Skeletal muscle satellite cell (primary cell): ENCODE data around the gene ARL6IP1. TPM values are rescaled to one million over a fixed set of nuclear protein-coding genes. Genes with fewer than 3 reads are reported as not detected.

ENCODE experiments used
- H3K27me3 ChIP-seq: 2 replicates; pipeline ENCODE4 v1.7.0; 2013; ENCODE audit warnings: low read length; ENCODE audit not compliant: control insufficient read depth, insufficient read depth
- H3K36me3 ChIP-seq: 2 replicates; pipeline ENCODE4 v1.7.0; 2013; ENCODE audit warnings: mild to moderate bottlenecking, control low read depth, low read length; ENCODE audit not compliant: insufficient read depth
- H3K4me1 ChIP-seq: 2 replicates; pipeline ENCODE4 v1.7.0; 2013; ENCODE audit warnings: low read length; ENCODE audit not compliant: control insufficient read depth, insufficient read depth
- H3K4me2 ChIP-seq: 2 replicates; pipeline ENCODE4 v1.7.0; 2013; ENCODE audit warnings: mild to moderate bottlenecking, low read length
- H3K4me3 ChIP-seq: 2 replicates; pipeline ENCODE4 v1.7.0; 2013; ENCODE audit warnings: low read length
- H3K9ac ChIP-seq: 2 replicates; pipeline ENCODE4 v1.7.0; 2013; ENCODE audit warnings: mild to moderate bottlenecking, low read depth, low read length, moderate library complexity
- H3K9me3 ChIP-seq: replicated peaks from 2 replicates; pipeline ENCODE4 v1.7.0; 2013; ENCODE audit warnings: mild to moderate bottlenecking, control low read depth, low read length
- total RNA-seq: library from RNA; depleted of rRNA; stranded (reverse); fragments of >200 nt; gene quantifications from 2 replicates; pipeline ENCODE4 v1.2.3, GENCODE V29; 2012; rRNA removed

ARL6IP1 gene
- total RNA-seq = 155 and 185 TPM in 2 replicates

DNA sequence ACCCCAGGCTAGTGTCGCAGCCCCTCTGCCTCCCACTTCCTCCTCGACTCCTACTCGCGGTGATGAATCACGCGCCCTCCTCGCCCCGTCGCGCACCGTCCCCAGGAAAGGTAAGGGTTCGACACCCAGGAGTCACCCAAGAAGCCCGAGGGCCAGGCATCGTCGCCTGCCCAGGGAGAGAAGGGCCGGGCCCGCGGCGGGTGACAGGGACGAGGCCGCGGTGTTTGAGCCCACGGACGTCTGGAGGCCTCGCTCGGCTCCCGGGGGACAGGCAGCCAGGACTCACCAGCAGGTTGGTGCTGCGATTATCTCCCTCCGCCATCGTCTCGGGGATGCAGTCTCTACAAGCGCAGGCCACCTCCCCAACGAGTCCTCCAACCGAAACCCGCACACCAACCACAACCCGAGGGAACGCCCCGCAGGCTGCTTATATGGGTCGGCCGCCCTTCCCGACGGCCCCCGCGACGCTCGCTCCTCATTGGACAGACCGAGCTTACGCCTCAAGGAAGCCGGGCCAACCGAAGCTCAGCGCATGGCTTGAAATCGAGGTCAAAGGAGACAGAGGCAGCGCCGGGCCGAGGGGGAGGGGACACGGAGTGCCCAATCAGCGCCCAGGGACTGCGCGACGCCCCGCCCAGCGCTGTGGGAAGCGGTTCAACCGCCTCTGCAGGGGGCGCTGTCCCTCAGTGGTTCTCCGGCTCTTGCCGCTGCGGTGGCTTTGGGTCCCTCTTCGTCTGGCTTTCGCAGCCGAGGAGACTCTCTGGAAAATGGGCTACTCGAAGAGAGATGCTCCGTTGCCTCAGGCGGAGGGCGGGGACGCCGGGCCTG, at the start of gene ARL6IP1:
Gene ARL6IP1 (minus strand): TSS at position 405 of the 828 bp plus-strand sequence. CDS start 83 bp downstream, at position 322.
- Histone ChIP-seq H3K4me2 (peak within 1 kb of the TSS; percentile 95), H3K4me3 (peak within 1 kb of the TSS; percentile 92), H3K9ac (peak within 1 kb of the TSS; percentile 93), H3K27me3 (no peaks in the 10 kb centered on the region), H3K4me1 (peaks cover 49% of the 10 kb centered on the region), H3K9me3 (no peaks in the 10 kb centered on the region), H3K36me3 (peaks cover 23% of the 10 kb centered on the region)

DNA sequence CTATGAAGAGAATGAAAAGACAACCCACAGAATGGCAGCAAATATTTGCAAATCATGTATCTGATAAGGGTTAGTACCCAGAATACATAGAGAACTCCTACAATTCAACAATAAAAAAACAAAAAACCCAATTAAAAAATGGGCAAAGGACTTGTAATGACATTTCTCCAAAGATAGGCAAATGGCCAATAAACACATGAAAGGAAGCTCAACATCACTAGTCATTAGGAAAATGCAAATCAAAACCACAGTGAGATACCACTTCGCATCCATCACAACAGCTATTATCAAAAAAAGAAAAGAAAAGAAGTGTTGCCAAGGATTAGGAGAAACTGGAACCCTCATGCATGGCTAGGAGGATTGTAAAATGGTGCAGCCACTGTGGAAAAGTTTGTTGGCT, 45.1 kb upstream of the ARL6IP1 start:
- no peak overlapping the region for H3K9ac ChIP-seq
- no peak overlapping the region for H3K4me3 ChIP-seq
- H3K4me2 ChIP-seq = no peak overlapping the region
- H3K36me3 ChIP-seq = peaks cover 86% of the 10 kb centered on the region
- H3K27me3 ChIP-seq = no peaks in the 10 kb centered on the region
- no peaks in the 10 kb centered on the region for H3K9me3 ChIP-seq
- H3K4me1 ChIP-seq = no peaks in the 10 kb centered on the region

DNA sequence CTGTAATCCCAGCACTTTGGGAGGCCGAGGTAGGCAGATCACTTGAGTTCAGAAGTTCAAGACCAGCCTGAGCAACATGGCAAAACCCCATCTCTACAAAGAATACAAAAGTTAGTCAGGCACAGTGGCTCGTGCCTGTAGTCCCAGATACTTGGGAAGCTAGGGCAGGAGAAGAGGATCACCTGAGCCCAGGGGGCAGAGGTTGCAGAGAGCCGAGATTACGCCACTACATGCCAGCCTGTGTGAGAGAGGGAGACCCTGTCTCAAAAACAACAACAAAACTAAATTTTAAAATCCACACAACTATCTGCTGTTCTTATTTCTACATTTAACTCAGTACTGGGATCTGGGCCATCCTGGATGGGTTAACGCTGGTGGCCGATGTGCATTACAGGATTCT, 41.2 kb upstream of the ARL6IP1 start:
- Histone ChIP-seq H3K4me2 (no peak overlapping the region), H3K4me3 (no peak overlapping the region), H3K9ac (no peak overlapping the region), H3K27me3 (no peaks in the 10 kb centered on the region), H3K9me3 (no peaks in the 10 kb centered on the region), H3K4me1 (no peaks in the 10 kb centered on the region), H3K36me3 (peaks cover 79% of the 10 kb centered on the region)

DNA sequence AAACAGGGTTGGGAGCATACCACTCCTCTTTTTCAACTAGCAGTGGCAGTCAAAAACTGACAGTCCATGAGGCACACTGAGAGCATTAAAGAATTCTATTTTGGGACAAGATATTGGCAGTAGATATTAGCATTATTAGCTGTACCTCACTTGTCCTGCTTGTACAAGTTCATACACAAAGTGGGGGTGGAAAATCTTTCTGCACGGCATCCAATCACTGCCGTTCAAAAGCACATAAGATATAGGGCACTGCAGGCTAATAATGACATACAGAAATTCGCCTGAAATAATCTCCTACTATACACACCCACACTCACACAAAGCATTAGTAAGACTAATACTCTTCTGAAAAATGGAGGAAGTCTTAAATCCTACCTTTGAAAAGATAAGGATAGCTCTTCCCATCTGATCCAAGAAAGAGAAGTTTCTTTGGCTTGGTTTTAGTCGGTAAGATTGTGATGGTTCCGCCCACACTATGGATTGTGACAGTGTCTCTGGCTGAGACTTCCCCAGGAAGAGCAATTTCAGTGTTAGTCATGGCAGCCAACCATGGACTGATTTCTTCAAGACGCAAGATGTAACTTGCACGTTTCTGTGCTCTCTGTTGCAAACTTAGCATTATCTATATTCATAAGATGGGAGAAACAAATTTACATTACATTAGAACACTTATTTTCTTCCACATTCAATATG, 40.6 kb upstream of the ARL6IP1 start:
- Histone ChIP-seq H3K4me3 (no peak overlapping the region), H3K9me3 (no peaks in the 10 kb centered on the region), H3K4me1 (no peaks in the 10 kb centered on the region), H3K27me3 (no peaks in the 10 kb centered on the region), H3K4me2 (no peak overlapping the region), H3K9ac (no peak overlapping the region), H3K36me3 (peaks cover 79% of the 10 kb centered on the region)

DNA sequence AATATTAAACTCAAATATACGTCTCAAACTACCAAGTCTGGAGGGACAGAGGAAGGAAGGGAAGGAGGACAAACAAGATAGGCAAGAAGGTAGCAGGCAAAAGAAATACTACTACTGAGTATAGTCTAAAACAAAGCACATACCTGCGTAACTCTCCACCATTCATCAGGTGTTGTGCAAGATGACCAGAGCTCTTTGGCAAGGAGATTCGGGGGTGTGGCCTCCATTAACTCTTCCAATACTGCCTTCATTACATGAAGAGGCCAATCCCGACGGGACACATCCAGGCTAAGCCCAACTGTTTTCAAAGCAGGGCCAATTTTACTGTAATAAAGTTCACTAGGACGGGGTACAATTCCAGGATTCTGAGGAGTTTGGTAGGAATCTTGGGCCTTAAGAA, 38.2 kb upstream of the ARL6IP1 start:
- no peaks in the 10 kb centered on the region for H3K27me3 ChIP-seq

DNA sequence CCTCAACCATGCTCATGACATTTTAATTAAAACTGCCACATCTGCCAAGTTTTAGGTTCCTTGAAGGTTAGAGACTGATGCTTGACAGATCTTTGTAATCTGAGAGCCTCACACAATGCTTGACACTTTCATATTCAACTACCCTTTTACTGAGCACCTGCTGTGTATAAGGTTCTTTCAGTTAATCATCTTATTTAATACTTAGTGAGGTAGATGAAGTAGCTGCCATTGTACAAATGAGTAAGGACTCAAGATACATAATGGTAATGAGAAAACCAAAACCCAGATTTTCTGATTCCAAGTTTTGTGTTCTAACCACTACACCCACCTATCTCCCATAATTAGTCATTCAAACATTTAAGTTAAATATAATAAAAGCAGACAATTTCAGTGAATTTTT, 35.4 kb upstream of the ARL6IP1 start:
- Histone ChIP-seq H3K4me2 (no peak overlapping the region), H3K4me1 (no peaks in the 10 kb centered on the region), H3K4me3 (no peak overlapping the region), H3K9ac (no peak overlapping the region), H3K27me3 (no peaks in the 10 kb centered on the region), H3K9me3 (no peaks in the 10 kb centered on the region), H3K36me3 (peaks cover 91% of the 10 kb centered on the region)

More for the DNA sequence above, 38.2 kb upstream of the ARL6IP1 start:
- H3K4me1 ChIP-seq = no peaks in the 10 kb centered on the region
- H3K9ac ChIP-seq = no peak overlapping the region
- no peaks in the 10 kb centered on the region for H3K9me3 ChIP-seq
- H3K4me3 ChIP-seq = no peak overlapping the region
- peaks cover 83% of the 10 kb centered on the region for H3K36me3 ChIP-seq
- H3K4me2 ChIP-seq = no peak overlapping the region

DNA sequence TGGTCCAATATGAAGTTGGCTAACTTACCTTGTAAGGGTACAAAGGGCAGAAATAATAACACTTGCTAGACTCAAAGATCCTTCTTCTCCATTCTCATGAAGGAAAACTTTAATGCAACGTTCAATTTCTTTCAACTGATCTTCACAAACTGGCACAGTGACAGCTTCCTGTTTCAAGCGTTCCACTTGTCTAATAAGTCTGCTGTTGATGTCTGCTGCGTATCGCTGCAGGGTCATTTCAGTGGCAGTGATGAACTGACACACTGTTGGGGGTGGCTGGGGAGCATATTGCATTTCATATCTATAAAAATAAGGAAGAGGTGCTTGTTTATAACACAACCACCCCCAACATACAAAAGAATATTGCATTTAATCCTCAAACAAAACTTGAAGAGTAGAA, 33.5 kb upstream of the ARL6IP1 start:
- no peaks in the 10 kb centered on the region for H3K27me3 ChIP-seq
- no peak overlapping the region for H3K4me3 ChIP-seq
- no peak overlapping the region for H3K4me2 ChIP-seq
- H3K9ac ChIP-seq = no peak overlapping the region
- H3K9me3 ChIP-seq = no peaks in the 10 kb centered on the region
- H3K4me1 ChIP-seq = no peaks in the 10 kb centered on the region
- peaks cover 93% of the 10 kb centered on the region for H3K36me3 ChIP-seq

DNA sequence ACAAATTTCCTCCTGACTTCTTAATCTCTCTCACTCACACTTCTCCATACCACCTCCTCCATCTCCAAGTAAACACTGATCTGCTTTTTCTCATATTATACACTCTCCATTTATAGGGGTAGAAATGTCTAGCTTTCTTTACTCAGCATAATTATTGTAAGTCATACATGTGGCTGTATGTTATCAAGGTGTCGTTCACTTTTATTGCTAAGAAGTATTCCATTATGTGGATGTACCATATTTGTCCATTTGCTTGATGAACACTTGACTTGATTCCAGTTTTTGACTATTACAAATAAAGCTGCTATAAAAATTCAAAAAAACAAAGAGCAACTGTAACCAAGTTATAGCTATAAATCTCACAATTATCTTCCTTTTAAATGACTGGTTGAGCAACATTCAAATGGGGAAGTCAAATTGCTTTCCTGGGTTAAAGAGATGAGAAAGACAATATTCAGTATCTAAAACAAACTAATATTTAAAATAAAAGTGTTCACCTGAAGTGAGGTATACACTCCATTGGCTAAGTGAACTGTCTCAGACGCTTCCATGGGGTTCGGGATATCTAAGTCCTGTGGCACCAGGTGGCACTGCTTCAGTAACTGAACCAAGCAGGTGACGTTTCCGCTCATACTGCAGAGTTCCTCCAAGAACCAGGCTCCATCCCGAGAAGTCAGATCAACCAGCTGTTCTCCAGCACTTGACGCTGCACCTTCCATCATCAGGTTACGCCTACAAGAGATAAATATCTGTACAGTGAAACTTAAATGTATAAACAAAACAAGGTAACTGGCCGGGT, 32.6 kb upstream of the ARL6IP1 start:
- no peaks in the 10 kb centered on the region for H3K9me3 ChIP-seq
- H3K4me1 ChIP-seq = no peaks in the 10 kb centered on the region
- H3K27me3 ChIP-seq = no peaks in the 10 kb centered on the region
- H3K4me2 ChIP-seq = no peak overlapping the region
- H3K4me3 ChIP-seq = no peak overlapping the region
- peaks cover 96% of the 10 kb centered on the region for H3K36me3 ChIP-seq
- no peak overlapping the region for H3K9ac ChIP-seq

DNA sequence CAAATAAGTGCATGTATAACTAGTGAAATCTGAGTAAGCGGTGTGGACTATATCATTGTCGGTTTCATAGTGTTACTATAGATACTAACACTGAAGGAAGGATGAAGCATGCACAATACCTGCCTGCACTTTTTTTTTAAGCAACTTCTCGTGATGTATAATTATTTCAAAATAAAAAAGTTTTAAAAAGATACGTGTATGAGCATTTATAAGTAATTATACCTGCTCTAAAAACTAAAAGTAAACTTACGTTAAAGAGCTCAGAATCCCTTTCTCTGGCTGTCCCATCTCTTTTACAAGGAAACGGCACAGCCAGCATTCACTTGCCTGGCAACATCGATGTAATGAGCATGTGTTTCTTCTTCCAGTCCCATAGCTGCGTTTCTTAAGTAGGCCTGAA, 31.3 kb upstream of the ARL6IP1 start:
- Histone ChIP-seq H3K4me2 (no peak overlapping the region), H3K4me3 (no peak overlapping the region), H3K27me3 (no peaks in the 10 kb centered on the region), H3K4me1 (no peaks in the 10 kb centered on the region), H3K9me3 (no peaks in the 10 kb centered on the region), H3K36me3 (peaks cover 93% of the 10 kb centered on the region), H3K9ac (no peak overlapping the region)

DNA sequence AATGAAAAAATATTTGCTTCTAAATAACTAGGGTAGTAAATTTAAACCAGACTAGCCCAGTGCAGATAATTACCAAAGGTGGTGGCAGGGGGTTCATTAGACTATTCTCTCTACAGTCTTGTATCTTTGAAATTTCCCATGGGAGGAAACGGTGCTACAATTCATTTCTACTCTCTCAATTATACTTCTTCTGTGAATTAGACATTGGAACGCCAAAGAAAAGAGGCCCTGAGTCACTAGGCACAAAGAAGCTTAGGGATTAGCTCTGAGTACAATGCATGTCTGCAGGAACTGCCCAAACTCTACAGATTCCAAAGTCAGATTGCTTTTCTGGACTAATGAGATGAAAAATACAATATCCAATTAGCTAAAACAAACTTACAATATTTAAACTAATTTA, 30.7 kb upstream of the ARL6IP1 start:
- peaks cover 87% of the 10 kb centered on the region for H3K36me3 ChIP-seq
- H3K9me3 ChIP-seq = no peaks in the 10 kb centered on the region

DNA sequence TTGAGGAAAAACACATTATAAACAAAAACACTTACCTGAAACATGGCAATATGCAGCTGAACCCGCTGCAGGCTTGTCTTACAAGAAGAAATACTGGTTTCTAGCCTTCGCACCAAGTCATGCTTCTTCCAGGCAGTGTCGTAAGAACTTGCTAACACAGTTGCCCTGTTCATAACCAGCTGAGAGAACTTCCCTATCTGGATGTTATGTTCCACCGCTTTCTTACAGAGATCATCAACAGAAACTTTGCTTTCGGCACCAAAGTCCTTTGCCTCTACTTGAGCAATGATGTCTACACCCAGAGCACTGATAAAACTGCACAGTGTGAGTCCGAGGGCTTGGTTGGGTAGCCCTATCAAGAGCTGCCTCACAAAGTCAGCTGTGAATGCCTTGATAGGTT, 27.9 kb upstream of the ARL6IP1 start:
- no peaks in the 10 kb centered on the region for H3K27me3 ChIP-seq
- H3K4me1 ChIP-seq = no peaks in the 10 kb centered on the region
- no peaks in the 10 kb centered on the region for H3K9me3 ChIP-seq
- peaks cover 59% of the 10 kb centered on the region for H3K36me3 ChIP-seq
- no peak overlapping the region for H3K4me3 ChIP-seq
- H3K9ac ChIP-seq = no peak overlapping the region
- no peak overlapping the region for H3K4me2 ChIP-seq

More for the DNA sequence above, 30.7 kb upstream of the ARL6IP1 start:
- H3K27me3 ChIP-seq = no peaks in the 10 kb centered on the region
- no peak overlapping the region for H3K9ac ChIP-seq
- H3K4me1 ChIP-seq = no peaks in the 10 kb centered on the region
- no peak overlapping the region for H3K4me2 ChIP-seq
- H3K4me3 ChIP-seq = no peak overlapping the region
